Fibroblast of pulmonary artery (primary cell): ENCODE results near the gene HBA2.
"Not testable (repeated sequence)": the region's sequence is repeated elsewhere in the genome, so short reads cannot be mapped to it uniquely, and the experiment has no call there.

Source experiments
- DNase-seq: peaks from one replicate; pipeline ENCODE4 v3.0.0-alpha.2; 2010; ENCODE audit warnings: low read depth
- H3K4me3 ChIP-seq: replicated peaks from 2 replicates; pipeline ENCODE4 v1.5.1; 2011; ENCODE audit warnings: low read depth, mild to moderate bottlenecking, control low read depth, low read length, moderate library complexity
- CTCF ChIP-seq: IDR thresholded peaks from 2 replicates; pipeline ENCODE4 v1.5.1; 2011; ENCODE audit warnings: mild to moderate bottlenecking, control low read depth, low read length, inconsistent platforms; ENCODE audit errors: missing control alignments

The HBA2 gene

GRCh38 chr16:160691-161190, 11.9 kb upstream of the HBA2 start:
- no peak for DNase-seq
- no peak overlapping the region for H3K4me3 ChIP-seq
- TF ChIP-seq CTCF: no peak

GRCh38 chr16:162271-162991, 10.2 kb upstream of the HBA2 start:
- no peak overlapping the region for H3K4me3 ChIP-seq
- no peak for DNase-seq
- no peak for TF ChIP-seq CTCF

GRCh38 chr16:163139-163538, 9.5 kb upstream of the HBA2 start:
- not testable (repeated sequence) for DNase-seq, H3K4me3 ChIP-seq

- not testable (repeated sequence) for DNase-seq, H3K4me3 ChIP-seq
Observed at GRCh38 chr16:163696-164095, 9.0 kb upstream of the HBA2 start.

GRCh38 chr16:164134-164823, 8.4 kb upstream of the HBA2 start:
- not testable (repeated sequence) for H3K4me3 ChIP-seq, DNase-seq

- DNase-seq: no peak
- no peak for TF ChIP-seq CTCF
- no peak overlapping the region for H3K4me3 ChIP-seq
Observed at GRCh38 chr16:164827-165538, 7.7 kb upstream of the HBA2 start.

- no peak for TF ChIP-seq CTCF
- no peak within 1 kb of the TSS for H3K4me3 ChIP-seq
- DNase-seq: no peak
Observed at GRCh38 chr16:165539-166374, 6.9 kb upstream of the HBA2 start, which contains the start of gene HBM. Gene HBM, plus strand, starts transcription at chr16:165978. Its CDS starts 20 bp downstream, at chr16:165998.
